ENCODE results near the gene APLNR.

Gene APLNR

GRCh38 chr11:57241353-57241972 lies 4.4 kb upstream of the APLNR start:
- DNase-seq (ENCODE audit: extremely low read depth, low read depth), result no peak
- TF ChIP-seq, protein P1, sequence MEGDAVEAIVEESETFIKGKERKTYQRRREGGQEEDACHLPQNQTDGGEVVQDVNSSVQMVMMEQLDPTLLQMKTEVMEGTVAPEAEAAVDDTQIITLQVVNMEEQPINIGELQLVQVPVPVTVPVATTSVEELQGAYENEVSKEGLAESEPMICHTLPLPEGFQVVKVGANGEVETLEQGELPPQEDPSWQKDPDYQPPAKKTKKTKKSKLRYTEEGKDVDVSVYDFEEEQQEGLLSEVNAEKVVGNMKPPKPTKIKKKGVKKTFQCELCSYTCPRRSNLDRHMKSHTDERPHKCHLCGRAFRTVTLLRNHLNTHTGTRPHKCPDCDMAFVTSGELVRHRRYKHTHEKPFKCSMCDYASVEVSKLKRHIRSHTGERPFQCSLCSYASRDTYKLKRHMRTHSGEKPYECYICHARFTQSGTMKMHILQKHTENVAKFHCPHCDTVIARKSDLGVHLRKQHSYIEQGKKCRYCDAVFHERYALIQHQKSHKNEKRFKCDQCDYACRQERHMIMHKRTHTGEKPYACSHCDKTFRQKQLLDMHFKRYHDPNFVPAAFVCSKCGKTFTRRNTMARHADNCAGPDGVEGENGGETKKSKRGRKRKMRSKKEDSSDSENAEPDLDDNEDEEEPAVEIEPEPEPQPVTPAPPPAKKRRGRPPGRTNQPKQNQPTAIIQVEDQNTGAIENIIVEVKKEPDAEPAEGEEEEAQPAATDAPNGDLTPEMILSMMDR (IDR thresholded peaks at IDR 0.05; ENCODE audit: low read depth, low read length, missing control alignments), result no peak
- H3K4me3 ChIP-seq (replicated peaks; ENCODE audit: low read depth, low read length), result no peak overlapping the region

DNA sequence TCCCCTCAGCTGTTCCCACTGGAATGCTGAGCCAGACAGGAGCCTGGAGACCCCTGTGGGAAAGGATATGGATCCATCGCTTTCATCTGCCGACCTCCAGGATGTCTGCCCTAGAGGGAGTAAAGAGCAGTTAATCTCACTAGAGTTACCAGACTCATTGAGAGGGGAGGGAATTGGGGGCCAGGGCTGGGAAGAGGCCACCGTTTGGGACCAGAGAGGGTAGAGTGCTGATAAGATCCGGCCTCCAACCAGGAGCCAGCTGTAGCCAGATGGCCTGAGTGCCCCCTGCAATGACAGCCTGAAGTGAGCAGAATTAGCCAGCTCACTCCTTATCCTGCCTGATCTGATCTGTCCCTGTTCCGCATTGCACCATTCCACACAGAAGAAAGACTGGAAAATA lies 3.7 kb upstream of the APLNR start:
- no peak overlapping the region for H3K4me3 ChIP-seq (replicated peaks; ENCODE audit: low read depth, low read length)
- TF ChIP-seq, protein P1 (IDR thresholded peaks at IDR 0.05; ENCODE audit: low read depth, low read length, missing control alignments), result no peak
- DNase-seq (ENCODE audit: extremely low read depth, low read depth), result no peak

DNA sequence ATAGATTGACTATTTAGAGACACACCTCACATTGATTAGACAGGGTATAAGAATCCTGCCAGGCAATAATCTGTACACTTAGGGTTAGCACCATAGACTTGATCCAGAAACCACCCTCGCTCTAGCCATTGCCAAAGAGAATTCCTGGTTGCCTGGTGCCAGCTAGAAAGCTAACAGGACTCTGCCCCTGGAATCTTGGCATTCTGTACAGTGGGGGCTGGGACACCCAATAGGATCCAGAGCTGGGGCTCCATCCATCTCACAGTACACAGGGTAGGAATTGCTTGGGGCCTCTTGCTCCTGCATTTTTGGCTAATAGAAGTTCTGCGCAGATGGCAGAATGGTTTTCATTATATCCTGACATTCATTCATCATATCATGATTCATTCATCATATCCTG lies 3.0 kb upstream of the APLNR start:
- no peak for DNase-seq (ENCODE audit: extremely low read depth, low read depth)
- TF ChIP-seq, protein P1 (IDR thresholded peaks at IDR 0.05; ENCODE audit: low read depth, low read length, missing control alignments), result no peak
- H3K4me3 ChIP-seq (replicated peaks; ENCODE audit: low read depth, low read length), result no peak overlapping the region

- H3K4me3 ChIP-seq (replicated peaks; ENCODE audit: low read depth, low read length), result no peak overlapping the region
- TF ChIP-seq, protein P1 (IDR thresholded peaks at IDR 0.05; ENCODE audit: low read depth, low read length, missing control alignments), result no peak
- no peak for DNase-seq (ENCODE audit: extremely low read depth, low read depth)
Observed at GRCh38 chr11:57239348-57239747, 2.3 kb upstream of the APLNR start.

GRCh38 chr11:57235761-57236703 lies 1.0 kb downstream of the APLNR start:
- H3K4me3 ChIP-seq (replicated peaks; ENCODE audit: low read depth, low read length), result no peak overlapping the region
- no peak for DNase-seq (ENCODE audit: extremely low read depth, low read depth)
- TF ChIP-seq, protein P1 (IDR thresholded peaks at IDR 0.05; ENCODE audit: low read depth, low read length, missing control alignments), result no peak

DNA sequence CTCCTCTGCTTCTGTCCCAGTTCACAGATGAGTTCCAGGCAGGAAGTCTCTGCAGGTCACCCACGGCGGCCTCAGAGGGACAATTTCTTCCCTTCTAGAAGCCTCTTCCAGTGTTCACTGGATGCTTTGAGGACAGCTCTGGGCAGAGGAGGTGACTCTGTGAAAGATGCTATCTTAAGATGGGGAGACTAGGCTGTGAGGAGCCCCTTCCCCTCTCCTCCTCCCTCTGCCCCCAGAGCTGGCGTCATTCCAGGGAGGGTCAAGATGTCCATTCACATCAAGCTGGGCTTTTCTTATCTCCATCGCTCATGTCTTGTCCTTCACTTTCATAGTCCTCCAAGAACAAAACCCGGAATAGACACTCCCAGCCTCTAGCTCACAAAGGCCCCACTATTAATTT lies 3.3 kb downstream of the APLNR start:
- TF ChIP-seq, protein P1 (IDR thresholded peaks at IDR 0.05; ENCODE audit: low read depth, low read length, missing control alignments), result no peak
- DNase-seq (ENCODE audit: extremely low read depth, low read depth), result no peak

More for the DNA sequence above, 3.3 kb downstream of the APLNR start:
- no peak overlapping the region for H3K4me3 ChIP-seq (replicated peaks; ENCODE audit: low read depth, low read length)
